HEK293T (cell line): ENCODE data around the gene STIL.

Experiments used
- ARNT ChIP-seq: fragments of 450-650 bp; IDR thresholded peaks from 2 replicates; pipeline ENCODE4 v1.6.1; 2017; ENCODE audit warnings: mild to moderate bottlenecking
- BHLHE40 ChIP-seq: fragments of 450-650 bp; IDR thresholded peaks from 2 replicates; pipeline ENCODE4 v1.6.1; 2016; ENCODE audit warnings: mild to moderate bottlenecking, moderate library complexity, borderline replicate concordance
- ELF4 ChIP-seq: fragments of 450-650 bp; IDR thresholded peaks from 2 replicates; pipeline ENCODE4 v1.6.1; 2017; ENCODE audit warnings: antibody characterized with exemption
- FOXM1 ChIP-seq: fragments of 450-650 bp; IDR thresholded peaks from 2 replicates; pipeline ENCODE4 v1.6.1; 2017; ENCODE audit warnings: mild to moderate bottlenecking, borderline replicate concordance
- HDGF ChIP-seq: fragments of 450-650 bp; IDR thresholded peaks from 2 replicates; pipeline ENCODE4 v1.6.1; 2017; ENCODE audit warnings: antibody characterized with exemption, borderline replicate concordance
- L3MBTL2 ChIP-seq: fragments of 450-650 bp; conservative IDR thresholded peaks from 2 replicates; pipeline ENCODE4 v1.6.1; 2016; ENCODE audit warnings: mild to moderate bottlenecking
- LEF1 ChIP-seq: fragments of 450-650 bp; IDR thresholded peaks from 2 replicates; pipeline ENCODE4 v1.6.1; 2017; ENCODE audit warnings: mild to moderate bottlenecking, borderline replicate concordance
- NFRKB ChIP-seq: fragments of 450-650 bp; IDR thresholded peaks from 2 replicates; pipeline ENCODE4 v1.6.1; 2016; ENCODE audit warnings: mild to moderate bottlenecking, moderate library complexity
- SP1 ChIP-seq: fragments of 450-650 bp; IDR thresholded peaks from 2 replicates; pipeline ENCODE4 v1.6.1; 2017
- SUZ12 ChIP-seq: fragments of 450-650 bp; IDR thresholded peaks from 2 replicates; pipeline ENCODE4 v1.6.1; 2016; ENCODE audit warnings: mild to moderate bottlenecking

GRCh38 chr1:47224676-47225399 lies 89.1 kb downstream of the STIL start:
- TF ChIP-seq BHLHE40 (no peak), ARNT (no peak), LEF1 (no peak), NFRKB (no peak), FOXM1 (no peak), HDGF (no peak), ELF4 (no peak), SUZ12 (no peak), L3MBTL2 (no peak; the same call in 1 of the 2 replicates), SP1 (no peak)
